GM19397 (cell line): Measurements from ENCODE around the gene CYP1A1.

Experiments
- ATAC-seq: cut with Tn5 transposase; IDR thresholded peaks from one replicate; pipeline ENCODE4 v1.9.1; 2021; ENCODE audit warnings: mild to moderate bottlenecking, moderate library complexity; ENCODE audit not compliant: unreplicated experiment

The CYP1A1 gene, protein sequence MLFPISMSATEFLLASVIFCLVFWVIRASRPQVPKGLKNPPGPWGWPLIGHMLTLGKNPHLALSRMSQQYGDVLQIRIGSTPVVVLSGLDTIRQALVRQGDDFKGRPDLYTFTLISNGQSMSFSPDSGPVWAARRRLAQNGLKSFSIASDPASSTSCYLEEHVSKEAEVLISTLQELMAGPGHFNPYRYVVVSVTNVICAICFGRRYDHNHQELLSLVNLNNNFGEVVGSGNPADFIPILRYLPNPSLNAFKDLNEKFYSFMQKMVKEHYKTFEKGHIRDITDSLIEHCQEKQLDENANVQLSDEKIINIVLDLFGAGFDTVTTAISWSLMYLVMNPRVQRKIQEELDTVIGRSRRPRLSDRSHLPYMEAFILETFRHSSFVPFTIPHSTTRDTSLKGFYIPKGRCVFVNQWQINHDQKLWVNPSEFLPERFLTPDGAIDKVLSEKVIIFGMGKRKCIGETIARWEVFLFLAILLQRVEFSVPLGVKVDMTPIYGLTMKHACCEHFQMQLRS

DNA sequence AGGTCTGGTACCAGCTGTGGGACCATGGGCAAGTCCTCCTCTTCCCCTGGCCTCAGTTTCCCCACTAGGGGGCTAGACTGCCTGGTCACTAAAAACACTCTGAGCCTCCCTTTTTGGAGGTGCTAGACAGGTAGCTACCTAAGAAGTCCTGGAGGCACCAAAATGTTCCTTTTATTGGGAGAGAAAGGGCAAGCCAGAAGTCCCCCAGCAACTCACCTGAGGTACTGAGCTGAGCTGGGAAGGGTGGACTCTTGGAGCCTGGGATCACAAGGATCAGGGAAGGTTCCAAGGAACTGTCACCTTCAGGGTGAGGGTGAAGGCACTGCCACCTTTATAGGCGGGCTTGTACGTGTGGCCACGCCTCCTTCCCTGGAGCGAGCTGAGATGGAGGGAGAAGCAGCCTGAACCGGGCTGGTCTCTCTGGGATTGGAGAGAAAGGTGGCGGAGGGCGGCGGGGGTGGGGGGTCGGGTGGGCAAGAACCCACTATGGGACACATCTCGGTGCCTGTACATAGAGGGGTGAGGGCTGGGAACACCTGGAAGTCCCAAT lies at the start of gene CYP1A1:
Gene CYP1A1 (minus strand): TSS at position 304 of the 550 bp plus-strand sequence. CDS start 2,431 bp downstream, outside the sequence.
- no peak for ATAC-seq

- no peak for ATAC-seq
Observed at GRCh38 chr15:74773731-74774252, 48.5 kb upstream of the CYP1A1 start.

- ATAC-seq: no peak
Observed at GRCh38 chr15:74773329-74773728, 48.0 kb upstream of the CYP1A1 start.

- ATAC-seq: no peak
Observed at GRCh38 chr15:74770211-74770903, 45.0 kb upstream of the CYP1A1 start.

DNA sequence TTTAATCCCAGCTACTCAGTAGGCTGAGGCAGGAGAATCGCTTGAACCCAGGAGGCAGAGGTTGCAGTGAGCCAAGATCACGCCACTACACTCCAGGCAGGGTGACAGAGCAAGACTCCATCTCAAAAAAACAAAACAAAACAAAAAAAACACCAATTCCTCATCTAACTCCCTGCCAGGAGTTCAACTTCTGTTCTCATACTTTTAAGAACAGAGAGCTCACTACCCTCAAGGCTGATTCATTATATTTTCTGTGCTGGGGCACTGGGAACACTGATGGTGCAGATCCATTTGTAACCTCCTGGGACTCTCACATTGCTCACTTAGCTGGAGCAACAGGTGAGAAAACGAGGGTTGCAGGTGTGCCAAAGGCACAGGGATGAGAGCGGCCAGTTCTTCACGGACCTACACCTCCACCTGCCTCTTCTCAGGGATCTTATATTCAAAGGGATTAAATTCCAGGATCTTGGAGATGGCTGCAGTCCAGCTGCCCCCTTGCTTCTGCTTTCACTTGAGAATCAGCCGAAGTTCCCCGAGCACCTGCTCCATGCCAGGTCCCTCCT lies 44.2 kb upstream of the CYP1A1 start:
- ATAC-seq: no peak

DNA sequence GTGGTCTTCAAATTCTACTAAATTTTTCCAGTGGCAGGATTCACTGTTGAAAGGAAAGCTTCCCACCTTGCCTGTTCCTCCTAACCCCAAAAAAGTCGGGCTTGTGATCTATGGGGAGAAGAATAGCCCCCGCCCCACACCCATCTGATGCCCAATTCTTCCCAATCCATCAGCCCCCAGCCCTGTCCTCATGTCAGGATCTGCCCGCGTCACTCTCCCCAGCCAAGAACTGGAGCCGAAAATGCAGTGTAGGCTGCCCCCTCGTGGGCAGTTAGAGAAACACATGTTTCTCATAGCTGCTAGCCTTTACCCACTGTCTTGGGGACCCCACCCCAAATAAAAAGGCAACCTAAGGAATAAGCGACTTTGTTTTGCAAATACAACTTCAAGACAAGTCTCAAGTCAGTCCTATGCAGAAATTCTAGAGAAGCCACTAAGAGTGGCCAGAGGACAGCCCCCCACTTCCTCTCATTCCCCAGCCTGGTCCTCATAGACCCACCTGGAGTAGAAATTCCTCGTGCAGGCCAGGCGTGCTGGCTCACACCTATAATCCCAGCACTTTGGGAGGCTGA lies 43.5 kb upstream of the CYP1A1 start:
- ATAC-seq: no peak

DNA sequence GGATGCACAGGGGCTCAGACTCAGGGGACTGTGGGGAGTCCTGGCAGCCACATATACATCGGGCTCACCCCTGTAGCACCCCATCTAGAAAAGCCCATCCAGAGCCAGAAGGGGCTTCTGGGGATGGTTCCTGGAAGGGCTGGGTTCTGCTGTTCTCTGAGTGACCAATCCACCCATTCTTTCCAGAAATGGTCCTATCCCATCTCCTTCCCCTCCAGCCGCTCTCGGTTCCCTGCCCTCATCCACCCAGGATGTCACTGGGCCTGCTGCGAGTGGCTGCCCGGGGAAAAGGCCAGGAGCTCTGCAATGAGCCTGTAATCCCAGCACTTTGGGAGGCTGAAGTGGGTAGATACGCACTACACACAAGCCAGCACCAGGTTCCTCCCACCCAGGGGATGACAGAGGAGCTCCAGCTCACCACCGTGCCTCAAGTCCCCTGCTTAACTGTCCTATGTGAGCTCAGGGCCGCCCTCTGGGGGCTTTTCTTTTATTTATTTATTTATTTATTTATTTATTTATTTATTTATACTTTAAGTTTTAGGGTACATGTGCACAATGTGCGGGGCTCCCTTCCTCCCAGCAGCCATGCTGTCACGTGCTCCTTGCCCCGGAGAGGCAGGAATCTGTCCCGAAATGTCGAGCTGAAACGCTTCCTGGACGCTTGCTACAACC lies 42.9 kb upstream of the CYP1A1 start:
- ATAC-seq: no peak

DNA sequence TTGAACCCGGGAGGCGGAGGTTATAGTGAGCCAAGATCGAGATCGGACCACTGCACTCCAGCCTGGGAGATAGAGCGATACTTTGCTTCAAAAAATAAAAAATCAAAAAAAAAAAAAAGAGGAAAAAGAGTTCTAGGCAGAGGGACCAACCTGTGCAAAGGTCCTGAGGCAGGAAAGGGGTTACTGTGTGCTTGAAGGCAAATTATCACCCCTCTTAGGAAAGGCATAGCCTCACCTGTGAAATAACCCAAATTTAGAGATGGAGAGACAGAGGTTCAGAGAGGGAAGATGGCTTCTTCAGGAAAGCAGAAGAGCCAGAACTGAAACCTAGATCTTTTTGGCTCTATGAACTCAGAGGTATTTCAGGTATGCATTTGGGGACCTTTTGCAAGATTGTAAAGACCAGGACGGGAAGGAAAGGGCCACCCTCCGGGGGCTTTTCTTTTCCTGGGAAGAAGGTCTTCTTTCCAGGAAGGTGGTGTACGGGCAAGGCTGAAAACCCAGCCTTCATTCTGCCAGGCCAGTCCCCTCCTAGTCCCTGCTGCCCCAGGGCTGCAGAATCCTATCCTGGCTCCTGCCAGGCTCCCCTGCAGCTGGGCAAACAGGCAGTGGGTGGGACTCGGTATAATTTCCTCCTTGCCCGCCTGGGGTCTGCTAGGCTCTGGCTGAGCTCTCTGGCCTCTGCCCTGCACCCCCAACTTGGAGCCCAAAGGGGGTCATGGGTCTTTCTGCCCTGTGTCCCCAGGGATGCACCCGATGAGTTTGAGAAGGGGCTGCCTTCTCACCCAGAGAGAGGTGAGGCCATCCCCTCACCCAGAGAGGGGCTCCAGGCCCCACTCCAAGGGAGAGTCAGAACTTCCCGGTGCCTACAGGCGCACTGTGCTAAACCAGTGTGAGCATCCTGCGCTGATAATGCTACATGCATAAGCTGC lies 42.1 kb upstream of the CYP1A1 start:
- ATAC-seq: no peak

DNA sequence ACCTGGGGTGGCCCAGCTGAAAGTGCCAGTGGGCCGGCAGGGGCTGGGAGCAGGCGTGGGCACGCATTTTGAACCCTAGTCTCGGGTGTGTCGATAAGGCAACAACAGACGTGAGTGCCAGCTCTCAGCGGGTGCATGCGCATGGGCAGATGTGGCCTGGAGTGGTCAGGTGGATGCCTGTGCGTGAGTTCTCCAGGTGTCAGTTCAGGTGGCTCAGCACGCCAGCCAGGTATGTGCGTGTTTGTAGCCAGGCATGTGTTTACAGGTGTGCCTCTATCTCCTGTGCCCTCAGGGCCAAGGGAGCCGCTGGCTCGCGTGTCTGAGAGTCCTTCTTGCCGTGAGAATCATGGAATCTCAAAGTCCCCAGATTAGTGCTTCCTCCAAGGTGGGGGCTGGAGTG lies 38.1 kb upstream of the CYP1A1 start:
- ATAC-seq: no peak

DNA sequence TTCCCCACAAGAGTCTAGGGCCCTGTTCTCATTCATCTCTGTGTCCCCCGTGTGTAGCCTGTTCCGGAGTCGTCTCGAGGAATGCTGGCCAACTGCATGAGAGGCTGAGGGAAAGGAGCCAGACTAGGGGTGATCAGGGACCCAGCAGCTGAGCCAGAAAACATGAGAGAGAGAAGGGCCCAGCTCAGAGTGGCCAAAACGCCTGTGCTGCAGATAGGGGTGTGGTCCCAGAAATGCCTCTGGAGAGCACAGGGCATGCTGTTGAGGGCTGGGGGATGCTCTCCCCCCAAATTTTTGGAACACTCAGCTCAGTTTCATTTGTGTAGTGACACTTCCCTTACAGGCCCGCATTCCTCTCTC lies 37.4 kb upstream of the CYP1A1 start:
- no peak for ATAC-seq

DNA sequence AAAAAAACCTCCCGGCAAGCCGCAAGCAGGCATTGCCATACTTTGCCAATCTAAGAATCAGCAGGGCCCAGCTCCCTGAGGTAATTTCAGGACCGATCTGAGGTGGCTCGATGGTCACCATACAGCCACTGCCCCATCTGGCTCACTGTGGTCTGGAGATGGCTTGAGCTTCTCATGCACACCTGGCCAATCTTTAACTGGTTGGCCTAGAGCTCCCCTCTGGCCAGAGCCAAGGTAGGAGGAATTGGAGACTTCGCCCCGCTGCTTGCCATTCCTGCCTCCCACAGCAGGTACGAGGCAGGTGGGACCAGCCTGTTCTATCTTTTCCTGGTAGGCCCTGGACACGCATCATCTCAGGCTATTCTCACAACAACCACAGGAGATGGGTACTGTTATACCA lies 33.4 kb upstream of the CYP1A1 start:
- no peak for ATAC-seq

DNA sequence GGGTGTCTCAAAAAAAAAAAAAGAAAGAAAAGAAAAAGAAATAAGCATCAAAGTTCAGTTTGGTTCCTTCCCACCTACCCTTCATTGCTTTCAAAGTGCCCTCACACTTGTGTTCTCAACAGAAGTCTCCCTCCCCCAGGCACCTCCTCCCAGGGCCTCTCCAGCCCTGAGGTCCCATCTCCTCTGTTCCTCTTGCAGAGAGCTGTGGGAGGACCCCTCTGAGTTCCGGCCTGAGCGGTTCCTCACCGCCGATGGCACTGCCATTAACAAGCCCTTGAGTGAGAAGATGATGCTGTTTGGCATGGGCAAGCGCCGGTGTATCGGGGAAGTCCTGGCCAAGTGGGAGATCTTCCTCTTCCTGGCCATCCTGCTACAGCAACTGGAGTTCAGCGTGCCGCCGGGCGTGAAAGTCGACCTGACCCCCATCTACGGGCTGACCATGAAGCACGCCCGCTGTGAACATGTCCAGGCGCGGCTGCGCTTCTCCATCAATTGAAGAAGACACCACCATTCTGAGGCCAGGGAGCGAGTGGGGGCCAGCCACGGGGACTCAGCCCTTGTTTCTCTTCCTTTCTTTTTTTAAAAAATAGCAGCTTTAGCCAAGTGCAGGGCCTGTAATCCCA lies 29.4 kb upstream of the CYP1A1 start:
- no peak for ATAC-seq

DNA sequence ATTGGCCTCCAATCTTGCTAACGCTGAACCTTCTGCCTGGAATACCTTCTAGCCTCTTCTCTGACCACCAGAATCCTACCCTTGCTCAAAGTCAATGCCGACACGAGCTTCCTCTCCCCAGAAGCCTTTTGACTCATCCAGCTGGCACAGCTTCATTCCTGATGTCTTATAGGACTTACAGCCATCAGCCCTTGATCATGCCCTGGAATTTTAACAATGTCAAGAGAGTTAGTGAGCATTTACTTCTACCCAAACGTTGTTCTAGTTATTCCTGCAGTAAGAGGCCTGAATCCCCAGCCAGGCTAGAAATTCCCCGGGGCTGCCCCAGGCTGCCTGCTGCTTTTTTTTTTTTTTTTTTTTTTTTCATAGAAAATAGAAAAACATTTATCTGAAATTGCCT lies 27.2 kb upstream of the CYP1A1 start:
- no peak for ATAC-seq

DNA sequence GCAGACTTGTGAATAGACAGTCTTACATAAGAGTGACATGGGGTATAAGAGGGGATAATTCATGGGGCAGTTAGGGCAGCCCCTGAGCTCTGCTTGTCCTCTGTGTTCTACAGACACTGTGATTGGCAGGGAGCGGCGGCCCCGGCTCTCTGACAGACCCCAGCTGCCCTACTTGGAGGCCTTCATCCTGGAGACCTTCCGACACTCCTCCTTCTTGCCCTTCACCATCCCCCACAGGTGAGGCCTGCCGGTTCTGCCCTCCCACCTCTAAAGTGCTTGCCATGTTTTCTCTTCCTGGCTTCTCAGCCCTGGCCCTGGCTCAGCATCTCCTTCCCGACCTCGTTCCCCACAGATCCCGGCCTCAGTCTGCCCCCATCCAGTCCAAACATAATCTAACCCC lies 26.7 kb upstream of the CYP1A1 start:
- ATAC-seq: no peak

DNA sequence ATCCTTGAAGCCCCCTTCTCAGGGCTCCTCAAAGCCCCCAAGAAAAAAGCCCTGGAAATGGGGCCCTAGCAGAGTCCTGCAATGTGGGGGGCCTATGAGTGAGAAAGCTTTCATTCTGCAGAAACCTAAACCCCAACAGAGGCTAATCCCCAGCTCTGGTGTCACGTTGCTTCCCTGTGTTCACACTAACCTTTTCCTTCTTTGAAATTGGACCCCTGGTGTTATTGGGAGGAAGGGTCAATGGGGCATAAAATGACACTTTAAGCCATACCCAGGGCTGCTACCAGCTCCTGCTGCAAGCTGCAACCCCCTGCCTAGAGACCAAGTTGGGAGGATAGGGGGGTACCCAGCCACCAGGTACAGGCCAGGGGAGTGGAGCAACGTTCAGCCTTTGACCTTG lies 25.4 kb upstream of the CYP1A1 start:
- ATAC-seq: no peak

- no peak for ATAC-seq
Observed at GRCh38 chr15:74749832-74750231, 24.5 kb upstream of the CYP1A1 start.

GRCh38 chr15:74748322-74748946 lies 23.1 kb upstream of the CYP1A1 start, which contains the start of gene CYP1A2:
Gene CYP1A2, plus strand, starts transcription at chr15:74748845. Its CDS starts 894 bp downstream, at chr15:74749739.
- ATAC-seq: no peak

GRCh38 chr15:74746389-74746788 lies 21.1 kb upstream of the CYP1A1 start:
- no peak for ATAC-seq
